HEK293 (cell line): ENCODE data around the gene BHLHE41.

Experiments
- BCL11A ChIP-seq: fragments of 450-650 bp; formaldehyde crosslinking; IDR thresholded peaks from 2 replicates; pipeline ENCODE4 v1.5.1; 2016; ENCODE audit warnings: low read depth, missing biosample characterization, missing genetic modification characterization
- FEZF1 ChIP-seq: fragments of 450-650 bp; formaldehyde crosslinking; IDR thresholded peaks from 2 replicates; pipeline ENCODE4 v1.5.1; 2016; ENCODE audit warnings: missing biosample characterization, missing genetic modification characterization
- GFI1B ChIP-seq: fragments of 450-650 bp; formaldehyde crosslinking; IDR thresholded peaks from 2 replicates; pipeline ENCODE4 v1.5.1; 2016; ENCODE audit warnings: missing biosample characterization, missing genetic modification characterization
- KLF8 ChIP-seq: fragments of 450-650 bp; formaldehyde crosslinking; IDR thresholded peaks from 2 replicates; pipeline ENCODE4 v1.5.1; 2016; ENCODE audit warnings: missing biosample characterization, missing genetic modification characterization
- MEIS1 ChIP-seq: sonication (generic); formaldehyde crosslinking; IDR thresholded peaks from 2 replicates; pipeline ENCODE4 v1.8.1; 2022; ENCODE audit warnings: missing genetic modification reagents, mild to moderate bottlenecking, borderline replicate concordance
- YY2 ChIP-seq: fragments of 450-650 bp; formaldehyde crosslinking; IDR thresholded peaks from 2 replicates; pipeline ENCODE4 v1.5.1; 2016; ENCODE audit warnings: missing biosample characterization, missing genetic modification characterization
- ZBTB48 ChIP-seq: fragments of 450-650 bp; formaldehyde crosslinking; IDR thresholded peaks from 2 replicates; pipeline ENCODE4 v1.5.1; 2016; ENCODE audit warnings: missing biosample characterization, missing genetic modification characterization
- ZFHX2 ChIP-seq: fragments of 450-650 bp; formaldehyde crosslinking; conservative IDR thresholded peaks from 2 replicates; pipeline ENCODE4 v1.5.1; 2016; ENCODE audit warnings: missing biosample characterization, missing genetic modification characterization
- ZFP37 ChIP-seq: fragments of 450-650 bp; formaldehyde crosslinking; IDR thresholded peaks from 2 replicates; pipeline ENCODE4 v1.5.1; 2016; ENCODE audit warnings: missing biosample characterization, missing genetic modification characterization
- ZFP69B ChIP-seq: fragments of 450-650 bp; formaldehyde crosslinking; IDR thresholded peaks from 2 replicates; pipeline ENCODE4 v1.5.1; 2016; ENCODE audit warnings: missing biosample characterization, missing genetic modification characterization
- ZNF146 ChIP-seq: fragments of 450-650 bp; formaldehyde crosslinking; IDR thresholded peaks from 2 replicates; pipeline ENCODE4 v1.5.1; 2016; ENCODE audit warnings: missing biosample characterization, missing genetic modification characterization
- ZNF19 ChIP-seq: fragments of 450-650 bp; formaldehyde crosslinking; IDR thresholded peaks from 2 replicates; pipeline ENCODE4; 2016; ENCODE audit warnings: missing biosample characterization, missing genetic modification characterization, low read depth
- ZNF2 ChIP-seq: fragments of 450-650 bp; formaldehyde crosslinking; IDR thresholded peaks from 2 replicates; pipeline ENCODE4 v1.5.1; 2016; ENCODE audit warnings: missing biosample characterization, missing genetic modification characterization
- ZNF24 ChIP-seq: fragments of 450-650 bp; formaldehyde crosslinking; IDR thresholded peaks from 2 replicates; pipeline ENCODE4 v1.5.1; 2016; ENCODE audit warnings: missing biosample characterization, missing genetic modification characterization
- ZNF266 ChIP-seq: fragments of 450-650 bp; formaldehyde crosslinking; IDR thresholded peaks from 2 replicates; pipeline ENCODE4 v1.5.1; 2016; ENCODE audit warnings: missing biosample characterization, missing genetic modification characterization, low read depth
- ZNF366 ChIP-seq: fragments of 450-650 bp; formaldehyde crosslinking; conservative IDR thresholded peaks from 2 replicates; pipeline ENCODE4 v1.5.1; 2016; ENCODE audit warnings: missing biosample characterization, missing genetic modification characterization
- ZNF394 ChIP-seq: fragments of 450-650 bp; formaldehyde crosslinking; IDR thresholded peaks from 2 replicates; pipeline ENCODE4 v1.5.1; 2016; ENCODE audit warnings: missing biosample characterization, missing genetic modification characterization, mild to moderate bottlenecking, moderate library complexity, borderline replicate concordance
- ZNF426 ChIP-seq: fragments of 450-650 bp; formaldehyde crosslinking; IDR thresholded peaks from 2 replicates; pipeline ENCODE4 v1.5.1; 2017; ENCODE audit warnings: missing biosample characterization, missing genetic modification characterization, mild to moderate bottlenecking, inconsistent platforms, moderate library complexity
- ZNF555 ChIP-seq: fragments of 450-650 bp; formaldehyde crosslinking; conservative IDR thresholded peaks from 2 replicates; pipeline ENCODE4 v1.5.1; 2017; ENCODE audit warnings: missing biosample characterization, mild to moderate bottlenecking, missing genetic modification characterization, inconsistent platforms
- ZXDB ChIP-seq: fragments of 450-650 bp; formaldehyde crosslinking; IDR thresholded peaks from 2 replicates; pipeline ENCODE4 v1.5.1; 2016; ENCODE audit warnings: missing biosample characterization, missing genetic modification characterization
- TF ChIP-seq, protein P1 (sequence below): fragments of 450-650 bp; formaldehyde crosslinking; optimal IDR thresholded peaks from 2 replicates; pipeline ENCODE3; 2016; ENCODE audit warnings: missing biosample characterization, mild to moderate bottlenecking, missing genetic modification characterization
- TF ChIP-seq, protein P2 (sequence below): sonication (generic); formaldehyde crosslinking; IDR thresholded peaks from 2 replicates; pipeline ENCODE4 v1.8.1; 2022; ENCODE audit warnings: mild to moderate bottlenecking, moderate library complexity, missing genetic modification reagents
- TF ChIP-seq, protein P3 (sequence below): fragments of 450-650 bp; formaldehyde crosslinking; conservative IDR thresholded peaks from 2 replicates; pipeline ENCODE4 v1.5.1; 2016; ENCODE audit warnings: low read depth, missing biosample characterization, missing genetic modification characterization
- TF ChIP-seq, protein P4 (sequence below): fragments of 450-650 bp; formaldehyde crosslinking; IDR thresholded peaks from 2 replicates; pipeline ENCODE4 v1.5.1; 2016; ENCODE audit warnings: missing biosample characterization, missing genetic modification characterization
- TF ChIP-seq, protein P5 (sequence below): fragments of 450-650 bp; formaldehyde crosslinking; IDR thresholded peaks from 2 replicates; pipeline ENCODE4 v1.5.1; 2016; ENCODE audit warnings: missing biosample characterization, missing genetic modification characterization
- TF ChIP-seq, protein P6 (sequence below): fragments of 450-650 bp; formaldehyde crosslinking; IDR thresholded peaks from 2 replicates; pipeline ENCODE4 v1.5.1; 2017; ENCODE audit warnings: missing biosample characterization, mild to moderate bottlenecking, missing genetic modification characterization, moderate library complexity

BHLHE41 gene

DNA sequence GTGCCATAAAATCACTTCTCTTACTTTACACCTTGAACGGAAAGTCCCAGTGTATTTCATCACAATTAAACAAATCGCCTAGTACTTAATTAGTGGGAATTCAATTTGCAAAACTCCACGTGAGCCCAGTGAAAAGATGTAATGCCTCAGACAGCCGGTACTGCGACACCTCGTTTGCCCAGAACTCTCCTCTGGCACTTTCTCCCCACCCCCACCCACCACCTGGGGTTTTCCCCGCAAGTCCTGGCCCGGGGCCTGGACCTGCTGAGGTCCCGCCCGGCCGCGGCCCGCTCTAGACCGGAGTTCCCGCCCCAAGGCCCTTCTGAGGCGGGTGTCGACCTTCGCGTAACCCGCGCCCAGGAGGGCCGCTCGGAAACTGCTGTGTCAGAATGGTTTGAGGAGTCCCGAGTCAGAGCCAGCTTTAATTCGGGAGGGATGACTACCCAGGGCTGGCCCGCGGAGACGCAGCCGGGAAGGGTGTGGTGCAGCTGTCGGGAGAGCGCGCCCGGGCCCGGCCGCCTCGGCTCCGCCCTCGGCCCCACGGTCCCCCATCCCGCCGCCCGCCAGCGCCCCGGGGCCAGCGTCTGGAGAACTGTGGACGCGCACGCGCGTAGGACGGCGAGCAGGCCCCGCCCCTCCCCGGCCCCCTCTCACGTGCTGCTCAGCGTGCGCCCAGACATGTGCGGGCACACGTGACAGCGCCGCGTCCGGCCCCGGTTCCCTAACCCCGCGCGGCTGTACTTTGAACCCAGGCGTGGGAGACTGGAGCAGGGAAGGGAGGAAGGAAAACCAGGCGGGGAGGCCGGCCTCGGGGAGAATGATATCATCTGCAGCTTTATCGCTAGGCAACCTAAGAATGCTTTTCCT is 10.8 kb downstream of the BHLHE41 start (continued):
- TF ChIP-seq, protein P1, sequence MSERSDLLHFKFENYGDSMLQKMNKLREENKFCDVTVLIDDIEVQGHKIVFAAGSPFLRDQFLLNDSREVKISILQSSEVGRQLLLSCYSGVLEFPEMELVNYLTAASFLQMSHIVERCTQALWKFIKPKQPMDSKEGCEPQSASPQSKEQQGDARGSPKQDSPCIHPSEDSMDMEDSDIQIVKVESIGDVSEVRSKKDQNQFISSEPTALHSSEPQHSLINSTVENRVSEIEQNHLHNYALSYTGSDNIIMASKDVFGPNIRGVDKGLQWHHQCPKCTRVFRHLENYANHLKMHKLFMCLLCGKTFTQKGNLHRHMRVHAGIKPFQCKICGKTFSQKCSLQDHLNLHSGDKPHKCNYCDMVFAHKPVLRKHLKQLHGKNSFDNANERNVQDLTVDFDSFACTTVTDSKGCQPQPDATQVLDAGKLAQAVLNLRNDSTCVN: peak; percentile 89
- TF ChIP-seq, protein P2, sequence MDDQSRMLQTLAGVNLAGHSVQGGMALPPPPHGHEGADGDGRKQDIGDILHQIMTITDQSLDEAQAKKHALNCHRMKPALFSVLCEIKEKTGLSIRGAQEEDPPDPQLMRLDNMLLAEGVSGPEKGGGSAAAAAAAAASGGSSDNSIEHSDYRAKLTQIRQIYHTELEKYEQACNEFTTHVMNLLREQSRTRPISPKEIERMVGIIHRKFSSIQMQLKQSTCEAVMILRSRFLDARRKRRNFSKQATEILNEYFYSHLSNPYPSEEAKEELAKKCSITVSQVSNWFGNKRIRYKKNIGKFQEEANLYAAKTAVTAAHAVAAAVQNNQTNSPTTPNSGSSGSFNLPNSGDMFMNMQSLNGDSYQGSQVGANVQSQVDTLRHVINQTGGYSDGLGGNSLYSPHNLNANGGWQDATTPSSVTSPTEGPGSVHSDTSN (CRISPR knock-in tag): peak; percentile 80; the same call in 1 of the 2 replicates
- TF ChIP-seq, protein P3, sequence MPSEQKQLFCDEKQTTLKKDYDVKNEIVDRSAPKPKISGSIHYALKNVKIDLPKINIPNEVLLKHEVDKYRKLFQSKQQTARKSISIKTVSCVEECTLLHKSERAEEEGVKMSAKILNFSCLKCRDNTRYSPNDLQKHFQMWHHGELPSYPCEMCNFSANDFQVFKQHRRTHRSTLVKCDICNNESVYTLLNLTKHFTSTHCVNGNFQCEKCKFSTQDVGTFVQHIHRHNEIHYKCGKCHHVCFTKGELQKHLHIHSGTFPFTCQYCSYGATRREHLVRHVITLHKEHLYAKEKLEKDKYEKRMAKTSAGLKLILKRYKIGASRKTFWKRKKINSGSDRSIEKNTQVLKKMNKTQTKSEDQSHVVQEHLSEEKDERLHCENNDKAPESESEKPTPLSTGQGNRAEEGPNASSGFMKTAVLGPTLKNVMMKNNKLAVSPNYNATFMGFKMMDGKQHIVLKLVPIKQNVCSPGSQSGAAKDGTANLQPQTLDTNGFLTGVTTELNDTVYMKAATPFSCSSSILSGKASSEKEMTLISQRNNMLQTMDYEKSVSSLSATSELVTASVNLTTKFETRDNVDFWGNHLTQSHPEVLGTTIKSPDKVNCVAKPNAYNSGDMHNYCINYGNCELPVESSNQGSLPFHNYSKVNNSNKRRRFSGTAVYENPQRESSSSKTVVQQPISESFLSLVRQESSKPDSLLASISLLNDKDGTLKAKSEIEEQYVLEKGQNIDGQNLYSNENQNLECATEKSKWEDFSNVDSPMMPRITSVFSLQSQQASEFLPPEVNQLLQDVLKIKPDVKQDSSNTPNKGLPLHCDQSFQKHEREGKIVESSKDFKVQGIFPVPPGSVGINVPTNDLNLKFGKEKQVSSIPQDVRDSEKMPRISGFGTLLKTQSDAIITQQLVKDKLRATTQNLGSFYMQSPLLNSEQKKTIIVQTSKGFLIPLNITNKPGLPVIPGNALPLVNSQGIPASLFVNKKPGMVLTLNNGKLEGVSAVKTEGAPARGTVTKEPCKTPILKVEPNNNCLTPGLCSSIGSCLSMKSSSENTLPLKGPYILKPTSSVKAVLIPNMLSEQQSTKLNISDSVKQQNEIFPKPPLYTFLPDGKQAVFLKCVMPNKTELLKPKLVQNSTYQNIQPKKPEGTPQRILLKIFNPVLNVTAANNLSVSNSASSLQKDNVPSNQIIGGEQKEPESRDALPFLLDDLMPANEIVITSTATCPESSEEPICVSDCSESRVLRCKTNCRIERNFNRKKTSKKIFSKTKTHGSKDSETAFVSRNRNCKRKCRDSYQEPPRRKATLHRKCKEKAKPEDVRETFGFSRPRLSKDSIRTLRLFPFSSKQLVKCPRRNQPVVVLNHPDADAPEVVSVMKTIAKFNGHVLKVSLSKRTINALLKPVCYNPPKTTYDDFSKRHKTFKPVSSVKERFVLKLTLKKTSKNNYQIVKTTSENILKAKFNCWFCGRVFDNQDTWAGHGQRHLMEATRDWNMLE (tag by site-specific recombination): 0 out of 2 replicates have a peak, but pooled peaks have one; percentile 23
- TF ChIP-seq BCL11A (tag by site-specific recombination): peak; percentile 84; the same call in 1 of the 2 replicates
- TF ChIP-seq ZNF19 (tag by site-specific recombination): no peak
- TF ChIP-seq ZFHX2 (tag by site-specific recombination): peak; percentile 92
- TF ChIP-seq, protein P4, sequence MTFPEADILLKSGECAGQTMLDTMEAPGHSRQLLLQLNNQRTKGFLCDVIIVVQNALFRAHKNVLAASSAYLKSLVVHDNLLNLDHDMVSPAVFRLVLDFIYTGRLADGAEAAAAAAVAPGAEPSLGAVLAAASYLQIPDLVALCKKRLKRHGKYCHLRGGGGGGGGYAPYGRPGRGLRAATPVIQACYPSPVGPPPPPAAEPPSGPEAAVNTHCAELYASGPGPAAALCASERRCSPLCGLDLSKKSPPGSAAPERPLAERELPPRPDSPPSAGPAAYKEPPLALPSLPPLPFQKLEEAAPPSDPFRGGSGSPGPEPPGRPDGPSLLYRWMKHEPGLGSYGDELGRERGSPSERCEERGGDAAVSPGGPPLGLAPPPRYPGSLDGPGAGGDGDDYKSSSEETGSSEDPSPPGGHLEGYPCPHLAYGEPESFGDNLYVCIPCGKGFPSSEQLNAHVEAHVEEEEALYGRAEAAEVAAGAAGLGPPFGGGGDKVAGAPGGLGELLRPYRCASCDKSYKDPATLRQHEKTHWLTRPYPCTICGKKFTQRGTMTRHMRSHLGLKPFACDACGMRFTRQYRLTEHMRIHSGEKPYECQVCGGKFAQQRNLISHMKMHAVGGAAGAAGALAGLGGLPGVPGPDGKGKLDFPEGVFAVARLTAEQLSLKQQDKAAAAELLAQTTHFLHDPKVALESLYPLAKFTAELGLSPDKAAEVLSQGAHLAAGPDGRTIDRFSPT (tag by site-specific recombination): peak; percentile 14; the same call in 1 of the 2 replicates
- peak; percentile 48; the same call in 1 of the 2 replicates for TF ChIP-seq MEIS1
- peak; percentile 94 for TF ChIP-seq ZBTB48 (tag by site-specific recombination)
- TF ChIP-seq ZFP37 (tag by site-specific recombination): 0 out of 2 replicates have a peak, but pooled peaks have one; percentile 26
- TF ChIP-seq, protein P5, sequence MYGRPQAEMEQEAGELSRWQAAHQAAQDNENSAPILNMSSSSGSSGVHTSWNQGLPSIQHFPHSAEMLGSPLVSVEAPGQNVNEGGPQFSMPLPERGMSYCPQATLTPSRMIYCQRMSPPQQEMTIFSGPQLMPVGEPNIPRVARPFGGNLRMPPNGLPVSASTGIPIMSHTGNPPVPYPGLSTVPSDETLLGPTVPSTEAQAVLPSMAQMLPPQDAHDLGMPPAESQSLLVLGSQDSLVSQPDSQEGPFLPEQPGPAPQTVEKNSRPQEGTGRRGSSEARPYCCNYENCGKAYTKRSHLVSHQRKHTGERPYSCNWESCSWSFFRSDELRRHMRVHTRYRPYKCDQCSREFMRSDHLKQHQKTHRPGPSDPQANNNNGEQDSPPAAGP (tag by site-specific recombination): peak; percentile 72; the same call in 1 of the 2 replicates
- TF ChIP-seq ZNF366 (tag by site-specific recombination): peak; percentile 78
- no peak for TF ChIP-seq ZNF426 (tag by site-specific recombination)
- TF ChIP-seq ZFP69B: peak; percentile 89
- TF ChIP-seq, protein P6, sequence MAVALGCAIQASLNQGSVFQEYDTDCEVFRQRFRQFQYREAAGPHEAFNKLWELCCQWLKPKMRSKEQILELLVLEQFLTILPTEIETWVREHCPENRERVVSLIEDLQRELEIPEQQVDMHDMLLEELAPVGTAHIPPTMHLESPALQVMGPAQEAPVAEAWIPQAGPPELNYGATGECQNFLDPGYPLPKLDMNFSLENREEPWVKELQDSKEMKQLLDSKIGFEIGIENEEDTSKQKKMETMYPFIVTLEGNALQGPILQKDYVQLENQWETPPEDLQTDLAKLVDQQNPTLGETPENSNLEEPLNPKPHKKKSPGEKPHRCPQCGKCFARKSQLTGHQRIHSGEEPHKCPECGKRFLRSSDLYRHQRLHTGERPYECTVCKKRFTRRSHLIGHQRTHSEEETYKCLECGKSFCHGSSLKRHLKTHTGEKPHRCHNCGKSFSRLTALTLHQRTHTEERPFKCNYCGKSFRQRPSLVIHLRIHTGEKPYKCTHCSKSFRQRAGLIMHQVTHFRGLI (tag by site-specific recombination): peak; percentile 49; the same call in 1 of the 2 replicates
- no peak; the same call in 1 of the 2 replicates for TF ChIP-seq ZNF2
- TF ChIP-seq GFI1B (tag by site-specific recombination): no peak
- TF ChIP-seq ZNF24: peak; percentile 71
- peak; percentile 77 for TF ChIP-seq ZXDB (tag by site-specific recombination)
- TF ChIP-seq ZNF555 (tag by site-specific recombination): no peak
- TF ChIP-seq ZNF146 (tag by site-specific recombination): peak; percentile 34; the same call in 1 of the 2 replicates
- TF ChIP-seq FEZF1 (tag by site-specific recombination): 0 out of 2 replicates have a peak, but pooled peaks have one; percentile 15
- TF ChIP-seq ZNF394 (tag by site-specific recombination): peak; percentile 74
- TF ChIP-seq ZNF266 (tag by site-specific recombination): no peak
- TF ChIP-seq KLF8 (tag by site-specific recombination): peak; percentile 72
- TF ChIP-seq YY2 (tag by site-specific recombination): no peak
